IPS-11a (cell line): ENCODE measurements around the gene CBFA2T2.
"Not testable (repeated sequence)": the region's sequence is repeated elsewhere in the genome, so short reads cannot be mapped to it uniquely, and the experiment has no call there.

Experiments
- H3K4me3 ChIP-seq: one replicate; pipeline ENCODE4 v1.5.1; 2013; ENCODE audit warnings: low read depth, low read length, control low read depth

Gene CBFA2T2

DNA sequence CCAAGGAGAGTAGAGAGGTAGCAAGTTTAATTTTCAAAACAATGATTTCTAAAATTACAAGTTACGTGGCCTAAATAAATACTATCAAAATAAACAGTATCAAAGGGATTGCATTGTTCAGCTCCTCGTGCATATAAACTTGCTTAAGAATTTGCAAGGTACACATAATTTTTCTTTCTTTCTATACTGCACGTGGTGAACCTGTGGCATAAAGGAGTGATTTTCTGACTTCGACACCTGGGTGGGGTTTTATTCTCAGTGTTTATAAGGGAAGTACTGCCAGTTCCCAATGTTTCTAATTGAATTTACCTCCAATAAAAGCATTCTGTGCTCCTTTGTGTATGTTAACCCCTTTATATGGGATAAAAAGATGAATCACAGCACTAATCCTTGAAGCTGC is 122.1 kb downstream of the CBFA2T2 start:
- H3K4me3 ChIP-seq = no peak overlapping the region

DNA sequence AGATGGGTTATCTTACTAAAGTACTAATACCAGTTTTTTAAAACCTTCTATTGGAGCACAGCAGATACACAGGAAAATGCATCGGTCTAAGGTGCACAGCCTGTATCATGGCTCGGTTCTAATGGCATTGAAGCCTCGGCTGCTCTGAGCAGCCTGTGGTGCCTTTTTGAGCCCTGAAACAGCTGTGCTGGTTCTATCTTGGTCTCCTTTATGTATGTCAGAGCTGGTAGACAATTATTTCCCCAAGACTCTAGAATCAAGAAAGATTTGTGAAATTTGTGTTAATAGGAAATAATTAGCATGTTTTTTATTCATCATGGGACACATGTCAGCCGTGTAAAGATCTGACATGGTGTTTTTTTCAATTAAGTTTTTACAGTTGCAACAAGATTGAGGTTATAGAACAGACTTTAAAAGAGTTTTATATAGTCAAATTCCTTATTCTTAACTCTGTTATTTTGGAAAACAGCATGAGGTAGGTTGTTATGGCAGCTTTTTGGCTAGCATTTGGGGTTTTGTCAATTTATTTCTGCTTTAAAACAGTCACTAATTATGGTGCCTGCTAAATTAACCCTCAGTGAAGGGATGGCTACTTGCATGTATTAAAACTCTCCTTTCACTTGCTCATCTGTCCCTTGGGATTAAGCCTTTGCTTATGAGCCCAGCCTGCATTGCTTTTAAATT is 132.0 kb downstream of the CBFA2T2 start:
- no peak overlapping the region for H3K4me3 ChIP-seq

DNA sequence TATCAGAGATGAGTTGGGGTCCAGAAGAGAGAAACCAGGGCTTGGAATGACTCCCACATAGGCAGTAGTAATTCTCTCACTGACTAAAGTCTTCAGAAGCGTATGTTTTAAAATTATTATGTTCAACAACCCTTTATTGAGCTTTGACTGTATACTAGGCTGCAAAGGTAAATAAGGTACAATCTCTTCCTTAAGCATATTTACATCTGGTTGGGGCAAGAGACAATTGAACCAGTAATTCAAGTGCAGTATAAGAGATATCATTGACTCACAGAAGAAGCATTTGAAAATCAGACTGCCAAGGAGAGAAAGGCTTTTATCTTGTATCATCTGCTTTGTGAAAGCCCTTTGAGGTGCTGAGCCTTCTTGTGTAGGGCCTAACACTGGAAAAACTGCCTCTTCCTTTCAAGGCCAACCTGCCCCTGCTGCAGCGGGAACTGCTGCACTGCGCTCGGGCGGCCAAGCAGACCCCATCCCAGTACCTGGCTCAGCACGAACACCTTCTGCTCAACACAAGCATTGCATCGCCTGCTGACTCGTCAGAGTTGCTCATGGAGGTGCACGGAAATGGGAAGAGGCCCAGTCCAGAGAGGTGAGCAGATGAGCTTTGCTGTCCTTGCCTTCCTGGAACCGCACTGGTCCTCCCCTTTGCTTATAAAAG is 132.9 kb downstream of the CBFA2T2 start:
- no peak overlapping the region for H3K4me3 ChIP-seq

DNA sequence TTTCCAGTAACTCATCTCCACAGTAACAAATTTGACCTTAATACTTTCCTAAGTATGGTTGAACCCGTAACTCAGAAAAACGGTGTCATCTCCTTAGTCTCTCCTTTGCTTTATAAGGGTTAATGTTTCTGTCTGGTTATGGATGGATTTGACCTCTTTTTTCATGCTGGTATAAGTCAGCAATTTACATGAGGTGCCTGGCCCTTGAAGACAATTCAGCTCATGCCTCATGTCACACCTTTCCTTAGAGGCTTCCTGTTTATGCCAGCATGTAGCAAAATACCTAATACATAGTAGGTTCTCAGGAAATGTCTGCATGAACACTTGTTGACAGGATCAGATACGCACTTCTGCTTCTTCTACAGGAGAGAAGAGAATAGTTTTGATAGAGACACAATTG is 134.5 kb downstream of the CBFA2T2 start:
- no peak overlapping the region for H3K4me3 ChIP-seq

DNA sequence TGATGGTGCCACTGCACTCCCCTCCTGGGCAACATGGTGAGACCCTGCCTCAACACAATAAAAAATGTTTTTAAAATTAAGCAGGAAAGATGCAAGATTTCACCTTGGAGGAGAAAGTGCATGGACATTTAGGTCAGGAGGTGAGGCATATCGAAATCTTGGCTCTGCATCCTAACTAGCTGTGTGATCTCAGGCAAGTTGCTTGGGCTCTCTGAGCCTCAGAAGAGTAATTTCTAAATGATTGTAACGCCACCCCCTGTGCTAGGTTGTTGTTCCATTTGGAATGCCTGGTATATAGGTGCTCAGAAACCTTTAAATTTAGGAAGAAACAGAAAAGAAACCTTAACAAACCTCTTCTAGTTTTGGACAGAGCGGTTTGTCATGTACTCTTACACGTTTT is 136.3 kb downstream of the CBFA2T2 start:
- no peak overlapping the region for H3K4me3 ChIP-seq

DNA sequence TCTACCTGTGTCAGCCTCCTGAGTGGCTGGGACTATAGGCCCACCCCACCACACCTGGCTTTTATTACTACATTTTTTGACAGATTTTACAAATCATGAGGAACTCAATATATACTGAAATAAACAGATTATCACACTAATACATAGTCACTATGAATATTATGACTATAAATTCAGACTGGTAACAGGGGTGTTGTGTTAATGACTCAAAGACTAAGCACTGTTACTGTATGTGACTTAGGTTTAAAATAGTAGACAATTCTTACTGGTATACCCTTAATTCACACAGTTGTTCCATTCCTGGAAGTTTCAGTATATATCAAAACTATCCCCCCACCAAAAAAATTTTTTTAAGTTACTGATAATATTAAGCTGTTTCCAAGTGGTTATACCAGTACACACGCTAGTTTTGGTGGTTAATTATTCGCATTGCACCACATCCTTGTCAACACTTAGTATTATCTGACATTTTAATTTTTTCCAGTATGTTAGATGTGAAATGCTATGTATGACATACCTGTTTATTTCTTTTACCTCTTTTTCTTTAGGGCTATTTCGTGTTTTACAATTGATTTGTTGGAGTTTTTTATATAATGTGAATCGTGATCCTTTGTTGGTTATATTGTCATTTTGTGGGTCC is 137.8 kb downstream of the CBFA2T2 start:
- H3K4me3 ChIP-seq = no peak overlapping the region

DNA sequence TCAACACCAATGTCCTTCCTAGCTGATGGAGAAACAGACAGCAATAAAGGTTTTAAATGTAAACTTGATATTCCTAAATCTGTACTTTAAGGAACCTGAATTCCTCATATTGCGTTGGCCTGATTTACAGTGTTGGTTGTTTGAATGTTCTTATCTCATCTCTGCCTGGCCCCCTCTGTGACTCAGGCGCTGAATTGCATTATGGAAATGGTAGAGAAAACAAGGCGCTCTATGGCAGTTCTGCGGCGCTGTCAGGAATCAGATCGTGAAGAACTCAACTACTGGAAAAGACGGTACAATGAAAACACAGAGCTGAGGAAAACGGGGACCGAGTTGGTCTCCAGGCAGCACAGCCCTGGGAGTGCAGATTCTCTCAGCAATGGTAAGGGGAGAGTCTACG is 139.6 kb downstream of the CBFA2T2 start:
- H3K4me3 ChIP-seq = no peak overlapping the region

DNA sequence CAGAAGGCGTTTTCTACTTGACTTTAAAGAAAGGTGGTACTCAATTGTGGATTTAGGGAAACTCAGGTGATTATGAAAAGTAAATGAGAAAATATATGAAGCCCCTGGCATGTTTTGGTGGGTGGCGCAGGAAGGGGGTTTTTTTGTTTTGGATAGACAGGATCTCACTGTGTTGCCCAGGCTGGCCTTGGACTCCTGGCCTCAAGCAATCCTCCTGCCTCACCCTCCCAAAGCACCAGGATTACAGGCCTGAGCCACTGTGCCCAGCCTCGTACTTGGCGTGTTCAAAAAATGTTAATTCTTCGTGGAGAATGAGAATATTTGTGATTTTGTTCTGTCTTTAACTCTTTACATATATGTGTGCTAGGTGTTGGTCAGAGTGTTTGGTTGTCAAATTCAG is 140.1 kb downstream of the CBFA2T2 start:
- no peak overlapping the region for H3K4me3 ChIP-seq

DNA sequence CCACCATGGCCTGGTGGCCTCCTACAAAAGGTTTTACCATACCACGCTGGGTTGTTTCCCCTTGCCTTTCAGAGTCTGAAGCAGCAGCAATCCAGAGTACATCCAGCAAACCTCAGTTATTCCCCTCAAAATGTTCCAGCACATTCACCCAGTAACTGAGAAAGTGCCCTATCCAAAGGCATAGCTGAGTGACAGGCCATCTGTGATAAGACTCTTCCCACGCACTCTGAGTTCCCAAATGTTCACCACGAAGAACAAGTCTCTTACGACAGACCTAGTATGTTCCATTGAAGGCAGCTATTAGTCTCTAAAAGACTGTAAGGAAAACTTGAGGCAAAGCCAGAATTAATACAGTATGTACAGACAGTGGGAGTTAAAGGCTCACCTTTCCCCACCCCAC is 140.6 kb downstream of the CBFA2T2 start:
- no peak overlapping the region for H3K4me3 ChIP-seq

DNA sequence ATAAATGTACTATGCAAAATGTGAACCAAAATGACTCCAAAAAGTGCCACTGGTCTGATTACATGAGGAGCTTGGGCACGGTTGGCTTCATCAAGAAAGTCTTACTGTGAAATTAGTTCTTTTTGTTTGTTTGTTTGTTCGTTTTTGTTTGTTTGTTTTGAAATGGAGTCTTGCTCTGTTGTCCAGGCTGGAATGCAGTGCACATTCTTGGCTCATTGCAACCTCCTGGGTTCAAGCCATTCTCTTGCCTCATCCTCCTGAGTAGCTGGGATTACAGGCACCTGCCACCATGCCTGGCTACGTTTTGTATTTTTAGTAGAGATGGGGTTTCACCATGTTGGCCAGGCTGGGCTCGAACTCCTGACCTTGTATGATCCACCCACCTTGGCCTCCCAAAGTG is 142.0 kb downstream of the CBFA2T2 start:
- H3K4me3 ChIP-seq = not testable (repeated sequence)

DNA sequence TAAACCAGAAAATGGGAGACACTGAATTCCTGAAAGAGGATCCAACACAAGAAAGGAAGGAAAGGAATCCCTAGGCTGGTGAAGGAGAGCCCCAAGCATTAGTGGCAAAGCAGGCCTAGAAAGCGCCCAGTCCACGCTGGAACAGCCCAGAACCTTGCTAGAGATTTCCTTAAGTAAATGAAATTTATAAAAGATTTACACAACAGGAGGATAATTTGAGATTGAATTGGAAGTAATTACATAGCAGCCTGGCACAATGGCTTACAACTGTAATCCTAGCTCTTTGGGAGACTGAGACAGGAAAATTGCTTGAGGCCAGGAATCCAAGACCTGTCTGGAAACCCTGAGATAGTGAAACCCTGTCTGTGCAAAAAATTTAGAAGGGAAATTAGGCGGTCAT is 145.4 kb downstream of the CBFA2T2 start:
- H3K4me3 ChIP-seq = no peak overlapping the region

DNA sequence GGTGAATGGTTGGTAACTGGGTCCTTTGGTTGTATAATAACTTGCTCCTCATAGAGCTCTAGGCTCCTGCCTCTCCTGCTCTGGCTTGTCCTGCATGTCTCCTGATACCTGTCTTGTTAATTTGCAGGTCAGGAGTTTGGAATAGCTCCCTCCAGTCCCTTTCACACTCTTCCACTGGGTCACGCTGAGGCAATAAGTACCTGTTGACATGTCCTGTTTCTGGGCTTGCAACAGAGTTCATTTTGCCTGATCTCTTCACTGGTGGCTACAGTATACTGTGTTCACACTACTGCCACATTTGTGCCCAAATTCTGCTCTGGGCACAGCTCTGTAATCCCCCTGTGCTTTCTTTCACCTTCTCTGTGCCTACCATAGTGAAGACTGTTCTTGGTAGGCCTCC is 146.9 kb downstream of the CBFA2T2 start:
- H3K4me3 ChIP-seq = no peak overlapping the region

DNA sequence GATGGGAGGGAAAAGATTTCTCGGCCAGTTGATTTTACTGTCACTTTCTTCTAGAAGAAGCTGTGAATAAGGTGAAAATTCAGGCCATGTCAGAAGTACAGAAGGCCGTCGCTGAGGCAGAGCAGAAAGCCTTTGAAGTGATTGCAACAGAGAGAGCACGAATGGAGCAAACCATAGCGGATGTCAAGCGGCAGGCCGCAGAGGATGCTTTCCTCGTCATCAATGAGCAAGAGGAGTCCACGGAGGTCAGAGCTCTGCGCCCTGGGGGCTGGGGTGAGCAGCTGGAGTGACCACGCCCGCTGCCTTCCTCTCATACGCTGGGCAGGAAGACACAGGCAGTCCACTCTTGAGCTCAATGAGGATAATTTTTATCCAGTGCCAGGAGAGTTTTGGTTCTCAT is 150.4 kb downstream of the CBFA2T2 start:
- no peak overlapping the region for H3K4me3 ChIP-seq

DNA sequence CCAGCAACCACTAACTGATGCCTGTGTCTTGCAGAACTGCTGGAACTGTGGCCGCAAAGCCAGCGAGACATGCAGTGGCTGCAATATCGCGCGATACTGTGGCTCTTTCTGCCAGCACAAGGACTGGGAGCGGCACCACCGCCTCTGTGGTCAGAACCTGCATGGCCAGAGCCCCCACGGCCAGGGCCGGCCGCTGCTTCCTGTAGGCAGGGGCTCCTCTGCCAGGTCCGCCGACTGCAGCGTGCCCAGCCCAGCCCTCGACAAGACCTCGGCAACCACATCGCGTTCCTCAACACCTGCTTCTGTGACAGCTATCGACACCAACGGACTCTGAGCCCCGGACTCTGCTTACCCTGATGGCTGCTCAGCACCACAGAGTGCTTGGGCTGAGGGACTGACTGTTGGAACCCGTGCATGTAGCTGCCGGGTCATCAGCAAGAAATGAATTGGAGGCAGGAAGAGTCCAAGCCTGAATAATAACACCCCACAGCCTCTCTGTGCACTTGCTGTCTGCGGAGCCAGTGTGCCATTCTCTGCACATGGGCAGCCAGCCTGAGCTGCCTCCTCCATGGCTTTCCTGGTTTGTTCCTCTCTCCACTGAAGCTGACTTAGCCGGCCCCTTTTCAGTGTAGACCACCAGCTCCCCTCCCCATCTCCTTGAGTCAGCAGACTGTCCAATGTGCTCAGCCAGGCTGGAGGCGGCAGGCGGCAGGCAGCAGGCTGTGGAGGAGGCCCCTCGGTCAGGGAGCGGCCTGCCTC is 154.6 kb downstream of the CBFA2T2 start:
- H3K4me3 ChIP-seq = no peak overlapping the region

DNA sequence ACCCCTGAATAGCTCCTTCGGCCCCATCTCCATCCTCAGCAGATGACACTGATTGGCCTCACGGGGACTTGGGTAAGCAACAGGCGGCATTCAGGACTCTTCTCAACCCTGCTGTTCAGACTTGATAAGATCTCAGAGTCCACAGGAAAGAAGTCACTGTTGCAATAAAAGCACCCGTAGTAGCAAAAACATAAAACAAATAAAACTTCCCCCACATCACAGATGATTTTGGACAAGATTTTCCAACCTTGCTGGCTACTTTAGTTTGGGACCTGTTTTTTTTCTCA is 155.1 kb downstream of the CBFA2T2 start:
- H3K4me3 ChIP-seq = no peak overlapping the region

DNA sequence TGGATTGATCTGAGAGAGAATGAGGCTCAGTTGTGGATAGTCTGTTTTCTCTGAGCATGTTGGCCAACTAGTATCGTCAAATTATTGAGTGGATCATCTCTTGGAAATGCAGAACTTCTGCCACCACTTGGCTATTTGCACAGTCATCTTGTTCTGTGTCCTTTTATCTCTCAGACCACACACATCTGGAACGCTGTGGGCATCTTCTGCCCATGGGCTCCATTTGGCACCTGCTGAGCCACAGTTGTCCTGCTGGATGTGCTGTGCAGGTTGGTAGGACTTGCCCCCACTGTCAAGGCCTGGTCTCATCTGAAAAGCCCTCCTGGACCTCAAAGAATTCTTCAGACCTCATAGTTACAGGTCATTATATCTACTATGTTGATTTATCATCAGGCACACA is 155.5 kb downstream of the CBFA2T2 start:
- H3K4me3 ChIP-seq = no peak overlapping the region

DNA sequence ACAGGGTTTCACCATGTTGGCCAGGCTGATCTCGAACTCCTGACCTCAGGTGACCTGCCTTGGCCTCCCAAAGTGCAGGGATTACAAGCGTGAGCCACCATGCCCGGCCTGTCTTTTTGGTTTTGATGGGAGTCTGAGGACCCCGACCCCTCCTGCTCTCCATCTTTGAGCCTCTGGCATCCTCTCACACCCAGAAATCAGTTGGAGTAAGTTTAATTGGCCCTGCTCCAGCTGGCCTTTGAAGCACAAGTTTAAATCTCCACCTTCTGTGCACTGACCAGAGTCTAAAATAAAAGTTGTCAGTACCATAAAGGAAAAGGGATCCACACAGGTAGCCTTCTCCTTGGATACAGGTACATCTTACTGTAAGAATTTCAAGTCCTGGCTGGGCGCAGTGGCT is 156.3 kb downstream of the CBFA2T2 start:
- H3K4me3 ChIP-seq = no peak overlapping the region

DNA sequence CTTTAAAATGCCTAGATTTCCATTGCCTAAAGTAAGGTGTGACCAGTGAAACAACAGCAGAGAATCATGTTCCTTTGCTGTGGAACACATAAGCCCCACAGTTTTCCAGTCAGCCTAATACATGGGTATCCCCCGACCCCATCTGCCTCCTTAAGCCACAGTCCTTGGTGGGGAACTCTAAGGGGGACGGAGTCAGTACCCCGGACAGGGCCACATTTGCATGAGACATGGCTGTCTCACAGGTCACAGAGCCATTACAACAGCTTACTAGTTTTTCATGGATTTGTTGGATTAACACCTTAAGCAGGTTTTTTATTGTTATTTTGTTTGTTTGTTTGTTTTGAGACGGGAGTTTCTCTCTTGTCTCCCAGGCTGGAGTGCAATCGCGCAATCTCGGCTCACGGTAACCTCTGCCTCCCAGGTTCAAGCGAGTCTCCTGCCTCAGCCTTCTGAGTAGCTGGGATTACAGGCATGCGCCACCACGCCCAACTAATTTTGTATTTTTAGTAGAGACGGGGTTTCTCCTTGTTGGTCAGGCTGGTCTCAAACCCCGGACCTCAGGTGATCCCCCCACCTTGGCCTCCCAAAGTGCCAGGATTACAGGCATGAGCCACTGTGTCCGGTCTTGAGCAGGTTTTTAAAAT is 157.2 kb downstream of the CBFA2T2 start:
- H3K4me3 ChIP-seq = not testable (repeated sequence)

DNA sequence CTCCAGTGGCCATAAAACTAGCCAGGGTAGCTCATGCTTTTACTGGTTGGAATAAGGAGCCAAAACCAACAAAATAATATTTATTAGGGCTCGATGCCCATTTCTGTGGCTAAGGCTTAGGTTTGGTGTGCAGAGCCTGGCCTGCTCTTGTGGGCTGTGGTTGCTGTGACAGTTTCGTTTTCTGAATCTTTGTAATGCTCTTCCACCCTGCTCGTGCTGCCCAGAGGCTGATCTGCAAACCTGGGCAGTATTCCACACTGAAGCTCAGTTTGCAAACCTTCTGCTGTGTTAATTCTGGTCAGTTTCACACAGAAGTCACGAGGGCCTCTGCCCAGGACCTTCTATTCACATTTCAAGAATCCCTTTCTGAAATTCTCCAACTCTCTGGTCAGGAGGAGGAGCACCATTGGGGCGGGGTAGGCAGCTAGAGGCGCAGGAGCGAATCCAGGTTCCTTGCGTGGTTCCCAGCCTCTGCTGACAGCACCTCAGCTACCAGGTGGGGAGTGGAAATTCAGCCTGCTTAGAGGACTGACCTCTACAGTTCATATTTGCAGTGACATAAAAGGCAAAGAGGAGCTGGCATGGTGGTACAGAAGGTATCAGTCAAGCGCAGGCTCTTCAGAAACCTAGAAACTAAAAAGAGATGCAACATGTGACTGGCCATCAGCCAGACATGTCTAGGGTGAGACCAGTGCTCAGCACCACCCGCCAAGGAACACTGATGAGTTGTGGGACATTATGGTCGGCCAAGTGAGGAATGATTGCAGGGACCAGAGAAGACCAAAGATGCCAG is 157.9 kb downstream of the CBFA2T2 start:
- no peak overlapping the region for H3K4me3 ChIP-seq

DNA sequence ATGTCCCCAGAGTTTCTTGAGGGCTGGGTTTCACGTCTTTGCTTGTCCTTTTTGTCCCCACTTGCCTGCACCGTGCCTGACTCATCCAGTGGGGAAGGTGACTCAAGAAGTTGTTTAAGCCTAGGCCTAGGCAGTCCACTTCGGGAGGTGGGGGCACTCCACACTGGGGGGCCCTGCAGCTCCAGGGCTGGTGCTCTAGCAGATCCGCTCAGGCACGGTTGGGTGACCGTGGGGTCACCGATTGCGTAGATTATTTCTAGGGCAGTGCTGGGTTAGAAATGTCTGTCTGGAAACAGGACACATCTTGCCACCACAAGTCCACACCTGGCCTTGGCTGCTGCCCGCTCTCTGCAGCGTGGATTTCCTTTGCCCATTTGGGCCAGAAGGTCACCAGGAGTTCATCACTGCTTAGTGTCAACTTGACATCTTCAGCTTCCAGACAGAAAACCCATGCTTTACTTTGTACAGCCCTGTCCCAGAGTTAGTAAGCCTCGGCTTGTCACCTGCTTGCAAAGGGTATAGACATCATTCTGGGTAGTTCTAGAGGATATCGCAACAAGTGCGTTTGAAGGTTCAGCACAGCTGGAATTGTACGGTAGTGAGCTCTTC is 158.6 kb downstream of the CBFA2T2 start:
- H3K4me3 ChIP-seq = no peak overlapping the region
